Erythroblast (primary cell): Measurements from ENCODE around the gene IFI16.

Source experiments
- GATA1 ChIP-seq: IDR thresholded peaks from 2 replicates; pipeline ENCODE4 v1.6.1; 2011; ENCODE audit warnings: low read depth, mild to moderate bottlenecking, control low read depth, low read length, moderate library complexity
- POLR2A ChIP-seq: IDR thresholded peaks from 2 replicates; pipeline ENCODE4 v1.6.1; 2011; ENCODE audit warnings: mild to moderate bottlenecking, low read length

DNA sequence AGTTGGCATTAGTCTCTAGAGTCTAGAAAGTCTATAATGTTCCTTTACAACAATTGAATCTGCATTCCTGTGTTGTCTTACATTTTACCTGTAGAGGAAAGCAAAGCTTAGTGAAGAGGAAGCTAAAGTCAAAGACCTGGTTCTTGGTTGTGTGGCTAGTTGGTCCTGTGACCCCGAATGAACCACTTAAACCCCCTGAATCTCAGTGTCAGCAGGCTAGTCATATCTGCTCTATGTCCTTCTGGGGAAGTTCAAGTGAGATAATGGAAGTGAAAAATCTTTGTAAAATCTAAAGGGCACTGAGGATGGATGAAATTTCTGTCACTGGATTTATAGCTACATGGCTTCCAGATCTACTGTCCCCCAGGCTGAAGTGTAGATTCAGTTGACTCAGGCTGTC, 90.9 kb downstream of the IFI16 start:
- TF ChIP-seq POLR2A (no peak), GATA1 (no peak)
